Renal pelvis (tissue), 4 donors: Measurements from ENCODE around the gene CD46. TPM values are rescaled to one million over a fixed set of nuclear protein-coding genes. Genes with fewer than 3 reads are reported as not detected.
A peak's percentile ranks its signal among the peaks of the same experiment; 100 is the strongest.
"Not testable (repeated sequence)": the region's sequence is repeated elsewhere in the genome, so short reads cannot be mapped to it uniquely, and the experiment has no call there.

Experiments
- DNase-seq: peaks from one replicate; pipeline ENCODE4 v3.0.0-alpha.2; 2013
- polyA plus RNA-seq, 3 donors: library from polyadenylated mRNA; unstranded; fragments of 120-200 nt; gene quantifications; one replicate each; pipeline ENCODE4 v1.2.1, GENCODE V29; 2013; ENCODE audit not compliant: insufficient read length in 3 of 3

The CD46 gene
- polyA plus RNA-seq, 3 donors: 287 to 333 (median 299) TPM

DNA sequence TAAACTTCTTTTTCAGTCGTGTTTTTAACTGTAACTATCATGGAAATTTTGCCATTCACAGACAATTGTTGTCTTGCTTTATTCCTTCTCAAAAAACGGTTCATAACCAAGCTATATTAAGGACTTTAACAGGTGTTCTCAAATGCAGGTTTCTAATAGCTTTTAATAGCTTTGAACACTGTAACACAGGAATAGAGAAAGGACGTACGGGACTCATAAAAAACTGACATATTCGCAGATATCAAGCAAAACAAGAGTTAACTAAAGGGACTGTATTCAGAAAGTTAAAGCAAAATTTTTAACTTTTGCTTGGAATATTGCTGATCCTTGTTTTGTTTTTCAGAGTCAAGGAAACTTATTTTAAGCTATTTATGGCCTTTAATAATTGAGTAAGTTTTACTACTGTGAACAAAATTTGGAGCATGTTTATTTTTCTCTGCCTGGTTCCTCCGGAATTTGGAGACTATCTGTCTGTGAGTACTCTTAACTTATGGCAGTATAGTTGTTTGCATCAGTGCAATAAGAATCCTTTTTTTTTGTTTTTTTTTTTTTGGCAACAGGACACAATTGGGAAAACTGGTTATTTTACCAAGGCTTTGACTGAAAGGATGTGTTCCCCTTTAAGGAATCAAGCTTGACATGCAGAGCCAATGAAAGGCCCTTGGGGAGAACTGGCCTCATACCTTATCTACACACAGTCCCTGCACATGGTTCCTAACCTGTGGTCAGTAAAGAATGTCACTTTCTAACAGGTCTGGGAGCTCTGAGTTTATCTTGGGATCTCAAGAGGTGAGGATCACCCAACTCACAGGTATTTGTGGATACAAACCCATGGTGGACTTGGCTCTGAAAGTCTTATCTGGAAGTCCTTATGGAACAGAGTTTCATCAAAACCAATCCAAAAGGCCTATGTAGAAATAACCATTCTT lies 5.8 kb upstream of the CD46 start:
- no peak for DNase-seq

- no peak for DNase-seq
Observed at GRCh38 chr1:207747627-207748492, 4.0 kb upstream of the CD46 start.

DNA sequence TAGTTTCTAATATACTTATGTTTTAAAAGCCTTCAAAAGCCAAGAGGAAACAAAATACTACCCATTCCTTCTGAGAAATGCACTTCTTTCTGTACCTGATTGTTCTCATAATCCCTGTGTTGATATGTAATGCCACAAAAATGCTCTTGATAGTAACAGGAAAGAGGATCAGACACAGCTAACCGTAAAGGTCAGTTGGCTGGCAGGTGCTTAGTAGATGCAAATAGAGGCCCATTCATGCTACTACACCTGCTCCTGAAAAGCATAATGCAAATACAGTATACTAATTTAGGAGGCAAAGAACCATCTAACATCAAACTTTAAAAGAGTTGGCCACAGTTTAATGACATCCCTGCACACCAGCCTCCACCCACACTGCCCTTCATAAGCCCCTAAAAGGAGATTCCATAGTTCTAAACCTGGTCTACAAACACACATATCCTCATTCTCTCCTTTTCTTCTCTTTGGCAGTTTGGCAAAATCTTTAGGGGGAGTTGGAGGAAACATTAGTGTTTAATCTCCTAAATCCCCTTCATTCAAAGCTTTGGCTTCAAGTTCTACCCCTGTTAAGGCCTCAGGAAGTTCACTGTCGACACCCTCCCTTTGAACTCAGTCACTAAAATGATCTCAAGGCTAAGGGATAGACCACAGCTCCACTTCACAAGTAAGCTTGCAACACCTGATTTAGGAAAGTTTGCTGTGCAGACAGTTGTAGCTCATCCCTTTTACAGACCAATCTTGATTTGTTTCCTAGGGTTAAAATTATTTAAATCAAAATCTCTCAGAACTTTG lies 2.9 kb upstream of the CD46 start:
- no peak for DNase-seq

- DNase-seq: no peak
Observed at GRCh38 chr1:207750631-207751305, 1.1 kb upstream of the CD46 start.

- DNase-seq: not testable (repeated sequence)
Observed at GRCh38 chr1:207751463-207751789, 428 bp upstream of the CD46 start.

DNA sequence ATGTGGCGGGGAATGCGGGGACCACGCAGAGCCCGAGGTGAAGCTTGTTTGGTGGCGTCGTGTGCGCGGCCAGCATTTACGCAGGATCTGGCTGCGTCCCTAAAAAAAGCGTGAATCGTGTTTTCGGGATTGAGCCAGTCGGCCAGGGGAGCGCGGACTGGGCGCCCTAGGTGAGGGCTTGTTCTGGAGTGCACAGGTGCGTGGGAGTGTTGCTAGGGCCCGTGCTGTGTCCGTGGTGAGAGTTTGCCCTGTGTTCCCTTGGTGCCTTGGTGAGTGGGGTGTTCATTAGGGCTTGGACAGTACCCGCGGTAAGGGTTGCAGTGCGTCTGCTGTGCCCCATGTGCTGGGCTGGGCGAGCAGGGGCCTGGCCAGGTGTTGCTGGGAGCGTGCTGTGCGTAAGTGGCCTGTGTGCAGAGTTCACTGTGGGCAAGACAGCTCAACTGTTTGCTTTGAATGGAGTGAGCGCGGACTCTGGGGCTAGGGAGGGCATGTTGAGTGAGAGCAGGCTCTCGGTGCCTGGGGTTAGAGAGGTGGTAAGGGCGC lies 673 bp downstream of the CD46 start:
- peak; percentile 27 for DNase-seq

- DNase-seq: no peak
Observed at GRCh38 chr1:207753611-207754010, 1.8 kb downstream of the CD46 start.

DNA sequence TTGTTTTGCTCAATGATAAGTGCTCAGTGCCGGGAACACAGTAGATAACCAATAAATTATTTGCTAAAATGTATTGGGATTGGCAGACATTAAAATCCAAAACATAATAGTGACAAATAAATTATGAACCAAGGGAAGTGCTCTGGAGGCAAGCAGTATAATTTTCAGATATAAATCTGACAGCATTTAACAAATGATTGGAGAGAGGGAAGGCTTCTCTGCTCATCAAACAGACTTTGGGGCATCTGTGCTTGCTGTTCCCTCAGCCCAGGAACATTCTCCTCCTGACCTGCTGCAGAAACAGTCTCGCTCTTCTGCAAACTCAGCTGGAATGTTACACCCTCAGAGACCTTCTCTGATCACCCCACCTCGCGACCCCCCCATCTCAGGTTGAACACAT lies 2.2 kb downstream of the CD46 start:
- DNase-seq: no peak

DNA sequence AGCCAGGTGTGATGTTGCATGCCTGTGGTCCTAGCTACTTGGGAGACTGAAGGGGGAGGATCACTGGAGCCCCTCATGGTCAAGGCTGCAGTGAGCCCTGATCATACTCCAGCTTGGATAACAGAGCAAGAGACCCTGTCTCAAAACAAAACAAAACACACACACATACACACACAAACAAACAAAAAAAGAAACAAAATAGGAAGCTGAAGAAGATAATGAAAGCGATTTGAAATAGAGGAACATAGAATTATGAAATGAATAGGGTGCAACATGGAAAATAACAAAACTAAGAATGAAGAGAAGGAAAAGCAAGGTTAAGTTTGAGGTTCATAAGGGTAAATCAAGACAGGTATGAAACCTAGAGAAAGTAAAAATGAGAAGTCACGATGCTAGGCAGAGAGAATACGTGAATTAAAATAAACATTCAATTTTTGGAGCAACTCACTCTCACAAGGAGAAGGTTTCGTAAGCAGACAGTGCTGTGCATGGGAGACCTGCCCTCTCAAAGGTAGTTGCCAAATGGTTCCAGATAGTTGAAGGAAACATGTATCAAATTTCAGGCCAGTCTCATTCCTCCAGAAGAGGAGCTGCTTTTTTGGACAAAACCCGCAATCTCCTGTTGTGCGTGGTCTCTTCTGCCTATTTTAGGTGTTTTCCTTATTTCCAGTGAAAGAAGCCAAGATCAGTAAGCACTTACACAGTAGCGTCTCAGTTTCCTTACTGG lies 3.3 kb downstream of the CD46 start:
- no peak for DNase-seq

DNA sequence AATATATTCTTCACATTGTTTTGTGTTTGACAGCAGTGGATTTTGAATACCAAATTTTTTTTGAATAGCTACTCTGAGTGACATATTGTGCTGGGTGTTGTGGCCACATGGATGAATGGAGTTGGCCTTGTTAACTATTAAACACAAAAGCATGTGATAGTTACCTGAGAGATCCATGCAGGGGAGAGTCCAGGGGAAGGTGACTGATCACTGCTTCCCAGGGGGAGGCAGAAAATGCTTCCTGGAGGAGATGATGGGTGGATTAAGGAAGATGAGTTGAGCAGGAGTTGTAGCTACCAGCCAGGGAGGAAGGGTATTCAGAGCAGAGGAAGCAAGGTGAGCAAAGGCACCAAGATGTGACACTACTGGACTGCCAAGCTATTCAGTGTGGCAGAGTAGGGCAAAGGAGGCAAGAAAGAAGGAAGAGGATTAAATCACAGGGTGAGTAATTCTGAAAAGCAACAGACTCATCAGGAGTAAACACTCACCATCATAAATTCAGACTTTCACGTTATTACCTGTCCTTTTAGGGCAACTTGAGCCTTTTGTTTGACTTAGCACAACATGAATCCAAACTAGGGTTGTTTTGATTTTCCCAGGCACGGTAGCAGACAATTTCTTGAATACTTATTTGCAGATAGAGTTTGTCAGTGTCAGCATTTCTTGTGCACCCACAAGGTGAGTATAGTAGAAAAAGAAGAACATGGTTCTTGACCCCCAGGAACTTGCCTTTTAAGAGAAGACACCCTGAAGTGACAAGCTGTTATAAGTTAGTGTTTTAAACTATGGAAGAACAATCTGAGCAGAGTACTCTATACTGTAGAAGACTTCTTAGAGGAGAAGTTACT lies 4.2 kb downstream of the CD46 start:
- DNase-seq: no peak

- DNase-seq: no peak
Observed at GRCh38 chr1:207762622-207763021, 10.8 kb downstream of the CD46 start.

GRCh38 chr1:207763091-207763490 lies 11.2 kb downstream of the CD46 start:
- no peak for DNase-seq

DNA sequence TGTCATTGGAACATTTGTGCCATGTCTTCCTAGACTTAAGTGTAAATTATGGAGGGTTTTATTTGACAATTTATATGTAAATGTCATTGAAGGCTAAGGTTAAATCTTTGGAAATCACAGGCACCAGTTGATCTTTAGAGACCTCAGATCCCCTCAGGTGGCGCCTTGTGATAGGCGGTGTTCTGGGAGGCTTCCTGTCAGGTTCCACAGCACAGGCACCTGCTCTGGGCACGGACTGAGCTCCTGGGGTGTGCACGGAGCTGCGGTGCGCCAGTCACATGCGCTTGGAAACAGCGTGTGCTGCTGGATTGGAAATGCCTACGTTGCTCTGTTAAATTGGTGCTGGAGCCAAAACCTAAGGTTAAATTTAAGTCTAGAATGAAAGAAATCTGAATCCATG lies 12.1 kb downstream of the CD46 start:
- DNase-seq: no peak

GRCh38 chr1:207766569-207766968 lies 14.7 kb downstream of the CD46 start:
- DNase-seq: no peak

GRCh38 chr1:207770514-207770913 lies 18.7 kb downstream of the CD46 start:
- DNase-seq: not testable (repeated sequence)

DNA sequence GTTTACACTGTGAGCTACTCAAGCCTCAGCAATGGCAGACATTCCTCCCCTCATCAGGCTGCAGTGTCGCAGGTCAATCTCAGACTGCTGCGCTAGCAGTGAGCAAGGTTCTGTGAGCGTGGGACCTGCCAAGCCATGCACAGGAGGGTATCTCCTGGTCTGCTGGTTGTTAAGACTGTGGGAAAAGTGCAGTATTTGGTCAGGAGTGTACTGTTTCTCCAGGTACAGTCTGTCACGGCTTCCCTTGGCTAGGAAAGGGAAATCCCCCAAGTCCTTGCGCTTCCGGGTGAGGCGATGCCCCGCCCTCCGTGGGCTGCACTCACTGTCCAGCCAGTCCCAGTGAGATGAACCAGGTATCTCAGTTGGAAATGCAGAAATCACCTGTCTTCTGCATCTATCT lies 24.2 kb downstream of the CD46 start:
- DNase-seq: not testable (repeated sequence)

DNA sequence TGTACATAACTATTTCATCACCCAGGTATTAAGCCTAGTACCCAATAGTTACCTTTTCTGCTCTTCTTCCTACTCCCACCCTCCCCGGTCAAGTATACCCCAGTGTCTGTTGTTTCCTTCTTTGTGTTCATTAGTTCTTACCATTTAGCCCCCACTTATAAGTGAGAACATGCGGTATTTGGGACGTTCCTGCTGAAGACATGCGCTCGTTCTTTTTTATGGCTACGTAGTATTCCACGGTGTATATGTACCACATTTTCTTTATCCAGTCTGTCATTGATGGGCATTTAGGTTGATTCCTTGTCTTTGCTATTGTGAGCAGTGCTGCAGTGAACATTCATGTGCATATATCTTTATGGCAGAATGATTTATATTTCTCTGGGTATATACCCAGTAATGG lies 25.6 kb downstream of the CD46 start:
- not testable (repeated sequence) for DNase-seq

DNA sequence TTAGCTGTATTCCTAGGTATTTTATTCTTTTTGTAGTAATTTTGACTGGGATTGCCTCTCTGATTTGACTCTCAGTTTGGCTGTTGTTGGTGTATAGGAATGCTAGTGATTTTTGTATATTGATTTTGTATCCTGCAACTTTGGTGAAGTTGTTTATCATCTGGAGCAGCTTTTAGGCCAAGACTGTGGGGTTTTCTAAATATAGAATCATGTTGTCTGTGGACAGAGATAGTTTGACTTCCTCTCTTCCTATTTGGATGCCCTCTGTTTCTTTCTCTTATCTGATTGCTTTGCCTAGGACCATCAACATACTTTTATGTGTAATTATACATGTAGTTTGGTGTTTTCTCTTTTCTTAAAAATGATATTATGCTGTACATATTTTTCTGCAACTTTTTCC lies 27.2 kb downstream of the CD46 start:
- no peak for DNase-seq

DNA sequence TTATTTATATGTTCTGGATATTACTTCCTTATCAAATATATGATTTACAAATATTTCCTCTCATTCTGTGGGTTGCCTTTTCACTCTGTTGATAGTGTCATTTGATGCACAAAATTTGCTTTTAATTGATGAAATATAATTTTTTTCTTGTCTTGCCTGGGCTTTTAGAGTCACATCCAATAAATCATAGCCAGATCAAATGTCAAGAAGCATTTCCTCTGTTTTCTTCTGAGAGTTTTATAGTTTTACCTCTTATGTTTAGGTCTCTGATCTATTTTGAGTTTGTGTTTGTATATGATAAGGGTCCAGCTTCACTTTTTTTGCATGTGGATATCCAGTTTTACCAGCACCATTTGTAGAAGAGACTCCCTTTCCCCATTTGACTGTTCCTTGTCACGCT lies 29.5 kb downstream of the CD46 start:
- DNase-seq: no peak

GRCh38 chr1:207787776-207788175 lies 35.9 kb downstream of the CD46 start:
- DNase-seq: no peak
